Astrocyte of the hippocampus (primary cell): ENCODE results near the gene ELAPOR2.
A peak's percentile ranks its signal among the peaks of the same experiment; 100 is the strongest.
"Not testable (repeated sequence)": the region's sequence is repeated elsewhere in the genome, so short reads cannot be mapped to it uniquely, and the experiment has no call there.

ENCODE experiments used
- DNase-seq: peaks from one replicate; pipeline ENCODE4 v3.0.0; 2011; ENCODE audit warnings: low read depth, low spot score

ELAPOR2 gene

GRCh38 chr7:87059525-87060287 lies at the start of gene ELAPOR2:
ELAPOR2 (minus strand) TSS chr7:87059654; CDS start chr7:87059513, 141 bp downstream.
- peak; percentile 79 for DNase-seq

GRCh38 chr7:87107949-87108776 lies 48.7 kb upstream of the ELAPOR2 start:
- DNase-seq: no peak

GRCh38 chr7:87106974-87107612 lies 47.6 kb upstream of the ELAPOR2 start:
- no peak for DNase-seq

GRCh38 chr7:87105401-87105800 lies 45.9 kb upstream of the ELAPOR2 start:
- DNase-seq: no peak

GRCh38 chr7:87100326-87100725 lies 40.9 kb upstream of the ELAPOR2 start:
- DNase-seq: no peak

- DNase-seq: not testable (repeated sequence)
Measured at GRCh38 chr7:87097375-87097774, 37.9 kb upstream of the ELAPOR2 start.

GRCh38 chr7:87094322-87094721 lies 34.9 kb upstream of the ELAPOR2 start:
- no peak for DNase-seq

- DNase-seq: no peak
Measured at GRCh38 chr7:87092568-87093091, 33.2 kb upstream of the ELAPOR2 start.

GRCh38 chr7:87091487-87092066 lies 32.1 kb upstream of the ELAPOR2 start:
- no peak for DNase-seq

- peak; percentile 2 for DNase-seq
Measured at GRCh38 chr7:87083865-87084519, 24.5 kb upstream of the ELAPOR2 start.

GRCh38 chr7:87082675-87083074 lies 23.2 kb upstream of the ELAPOR2 start:
- DNase-seq: no peak

GRCh38 chr7:87075671-87076404 lies 16.4 kb upstream of the ELAPOR2 start:
- no peak for DNase-seq

- DNase-seq: no peak
Measured at GRCh38 chr7:87067788-87068187, 8.3 kb upstream of the ELAPOR2 start.

GRCh38 chr7:87060288-87060537 lies 759 bp upstream of the ELAPOR2 start:
- no peak for DNase-seq

GRCh38 chr7:87058744-87059524 lies 520 bp downstream of the ELAPOR2 start:
- DNase-seq: no peak

GRCh38 chr7:87057210-87057609 lies 2.2 kb downstream of the ELAPOR2 start:
- DNase-seq: no peak

- DNase-seq: no peak
Measured at GRCh38 chr7:87056346-87056745, 3.1 kb downstream of the ELAPOR2 start.

GRCh38 chr7:87048839-87049238 lies 10.6 kb downstream of the ELAPOR2 start:
- no peak for DNase-seq

GRCh38 chr7:87046456-87046855 lies 13.0 kb downstream of the ELAPOR2 start:
- DNase-seq: no peak

GRCh38 chr7:87044713-87045112 lies 14.7 kb downstream of the ELAPOR2 start:
- DNase-seq: not testable (repeated sequence)
